ENCODE measurements around the gene POLN.
A peak's percentile ranks its signal among the peaks of the same experiment; 100 is the strongest.

The POLN gene

DNA sequence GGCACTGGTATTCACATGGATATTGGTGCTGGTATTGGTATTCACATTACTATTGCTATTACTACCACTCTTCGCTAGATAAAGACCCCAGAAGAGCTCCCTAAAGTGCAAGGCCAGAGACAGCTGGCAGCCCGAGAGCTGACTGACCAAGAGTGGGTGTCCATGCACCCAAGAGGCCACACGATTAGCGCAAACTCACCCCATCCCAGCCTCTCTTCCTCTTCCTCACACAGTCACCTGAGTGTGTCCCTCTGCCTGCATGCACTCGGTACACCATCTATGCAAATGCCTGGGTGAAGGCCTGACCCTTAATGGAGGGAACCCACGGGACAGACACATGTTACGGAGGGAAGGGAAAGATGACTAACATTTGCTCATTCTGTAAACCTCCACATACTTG lies 86.7 kb downstream of the POLN start:
- Histone ChIP-seq H3K27ac (no peak overlapping the region), H3K4me3 (no peak overlapping the region)
- TF ChIP-seq, protein P1, sequence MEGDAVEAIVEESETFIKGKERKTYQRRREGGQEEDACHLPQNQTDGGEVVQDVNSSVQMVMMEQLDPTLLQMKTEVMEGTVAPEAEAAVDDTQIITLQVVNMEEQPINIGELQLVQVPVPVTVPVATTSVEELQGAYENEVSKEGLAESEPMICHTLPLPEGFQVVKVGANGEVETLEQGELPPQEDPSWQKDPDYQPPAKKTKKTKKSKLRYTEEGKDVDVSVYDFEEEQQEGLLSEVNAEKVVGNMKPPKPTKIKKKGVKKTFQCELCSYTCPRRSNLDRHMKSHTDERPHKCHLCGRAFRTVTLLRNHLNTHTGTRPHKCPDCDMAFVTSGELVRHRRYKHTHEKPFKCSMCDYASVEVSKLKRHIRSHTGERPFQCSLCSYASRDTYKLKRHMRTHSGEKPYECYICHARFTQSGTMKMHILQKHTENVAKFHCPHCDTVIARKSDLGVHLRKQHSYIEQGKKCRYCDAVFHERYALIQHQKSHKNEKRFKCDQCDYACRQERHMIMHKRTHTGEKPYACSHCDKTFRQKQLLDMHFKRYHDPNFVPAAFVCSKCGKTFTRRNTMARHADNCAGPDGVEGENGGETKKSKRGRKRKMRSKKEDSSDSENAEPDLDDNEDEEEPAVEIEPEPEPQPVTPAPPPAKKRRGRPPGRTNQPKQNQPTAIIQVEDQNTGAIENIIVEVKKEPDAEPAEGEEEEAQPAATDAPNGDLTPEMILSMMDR (IDR thresholded peaks at IDR 0.05) = no peak
- no peak for DNase-seq (ENCODE audit: low spot score)

DNA sequence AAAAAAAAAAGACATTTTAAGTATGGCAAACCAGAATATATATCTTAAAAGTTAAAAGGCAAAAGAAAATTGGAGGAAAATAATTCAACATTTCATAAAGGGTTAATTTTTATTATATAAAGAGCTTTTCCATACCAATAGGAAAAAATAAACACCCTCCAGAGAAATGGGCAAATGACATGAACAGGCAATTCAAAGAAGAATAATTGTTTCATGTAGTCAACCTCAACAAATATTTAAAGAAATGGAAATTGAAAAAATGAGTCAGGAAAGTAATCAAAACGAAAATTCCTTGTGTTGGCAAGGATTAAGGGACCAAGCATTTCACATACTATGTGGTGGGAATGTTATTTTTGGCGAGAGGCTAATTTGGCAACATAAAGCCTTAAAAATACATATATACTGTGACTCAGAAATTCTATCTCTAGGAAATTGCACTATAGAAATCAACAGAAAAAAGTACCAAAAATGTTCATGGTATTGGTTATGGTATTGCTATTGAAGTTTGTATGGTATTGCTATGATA lies 87.6 kb downstream of the POLN start:
- TF ChIP-seq, protein P1 (IDR thresholded peaks at IDR 0.05) = no peak
- no peak for DNase-seq (ENCODE audit: low spot score)
- Histone ChIP-seq H3K4me3 (no peak overlapping the region), H3K27ac (no peak overlapping the region)

DNA sequence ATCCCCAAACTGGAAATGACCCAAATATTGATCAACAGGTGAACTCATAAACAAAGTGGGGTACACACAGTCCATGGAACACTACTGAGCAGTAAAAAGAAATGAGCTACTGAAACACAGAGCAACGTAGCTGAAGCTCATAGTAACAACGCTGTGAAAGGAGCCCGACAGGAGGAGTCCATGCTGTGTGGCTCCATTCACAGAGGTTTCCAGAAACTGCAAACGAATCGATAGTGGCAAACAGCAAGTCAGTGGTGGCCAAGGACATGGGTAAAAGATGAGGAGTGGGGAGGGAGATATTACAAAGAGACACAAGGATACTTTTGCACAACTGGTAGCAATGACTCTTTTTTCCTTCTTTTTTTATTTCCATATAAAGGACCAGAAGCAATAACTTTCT lies 90.4 kb downstream of the POLN start:
- Histone ChIP-seq H3K27ac (no peak overlapping the region), H3K4me3 (no peak overlapping the region)
- no peak for DNase-seq (ENCODE audit: low spot score)
- TF ChIP-seq, protein P1 (IDR thresholded peaks at IDR 0.05) = no peak

DNA sequence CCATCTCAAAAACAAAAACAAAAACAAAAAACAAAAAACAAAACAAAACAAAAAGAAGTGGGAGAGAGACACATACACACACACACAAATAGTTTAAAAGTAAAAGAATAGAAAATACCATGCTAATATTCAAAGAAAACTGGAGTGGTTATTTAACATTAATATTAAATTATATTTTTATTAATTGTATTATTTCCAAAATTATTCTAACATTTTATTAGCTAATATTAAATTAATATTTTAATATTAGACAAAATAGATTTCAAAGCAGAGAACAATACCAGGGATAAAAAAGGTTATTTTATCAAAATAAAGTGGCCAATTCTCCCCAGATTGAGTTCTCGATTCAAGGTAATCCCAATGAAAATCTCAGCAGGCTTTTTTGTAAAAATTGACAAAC lies 91.8 kb downstream of the POLN start:
- Histone ChIP-seq H3K4me3 (no peak overlapping the region), H3K27ac (no peak overlapping the region)
- TF ChIP-seq, protein P1 (IDR thresholded peaks at IDR 0.05) = no peak
- DNase-seq (ENCODE audit: low spot score) = no peak

DNA sequence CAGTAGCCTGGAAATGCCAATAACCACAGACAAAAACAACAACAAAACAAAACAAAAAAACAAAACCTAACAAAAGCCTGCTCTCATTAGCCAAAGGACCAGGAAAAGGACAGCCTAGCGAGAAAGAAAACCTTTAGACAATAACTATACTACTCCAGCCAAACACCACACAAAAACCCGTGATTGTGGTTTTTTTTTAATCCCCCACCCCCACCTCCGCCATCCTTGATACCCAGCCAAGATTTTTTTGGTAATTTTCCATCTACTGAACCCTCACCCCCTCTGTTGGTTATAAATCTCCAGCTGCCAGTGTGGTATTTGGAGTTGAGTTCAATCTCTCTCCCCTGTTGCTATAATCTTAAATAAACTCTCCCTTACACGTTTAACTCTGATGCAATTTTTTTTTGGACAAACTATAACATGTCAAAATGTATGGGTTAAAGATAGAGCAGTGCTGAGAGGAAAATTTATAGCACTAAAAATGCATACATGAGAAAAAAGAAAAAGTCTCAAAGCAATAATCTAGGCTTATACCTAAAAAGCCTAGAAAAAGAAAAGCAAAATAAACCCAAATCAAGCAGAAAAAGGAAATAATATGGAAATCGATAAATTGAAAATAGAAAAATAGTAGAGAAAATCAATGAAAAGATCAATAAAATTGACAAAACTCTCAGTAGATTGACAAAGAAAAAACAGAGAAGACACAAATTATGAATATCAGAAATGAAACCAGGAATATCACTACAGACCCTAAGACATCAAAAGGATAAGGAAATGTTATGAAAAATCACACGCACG lies 99.1 kb downstream of the POLN start:
- TF ChIP-seq, protein P1 (IDR thresholded peaks at IDR 0.05) = no peak
- no peak overlapping the region for H3K4me3 ChIP-seq
- H3K27ac ChIP-seq = no peak overlapping the region
- no peak for DNase-seq (ENCODE audit: low spot score)

DNA sequence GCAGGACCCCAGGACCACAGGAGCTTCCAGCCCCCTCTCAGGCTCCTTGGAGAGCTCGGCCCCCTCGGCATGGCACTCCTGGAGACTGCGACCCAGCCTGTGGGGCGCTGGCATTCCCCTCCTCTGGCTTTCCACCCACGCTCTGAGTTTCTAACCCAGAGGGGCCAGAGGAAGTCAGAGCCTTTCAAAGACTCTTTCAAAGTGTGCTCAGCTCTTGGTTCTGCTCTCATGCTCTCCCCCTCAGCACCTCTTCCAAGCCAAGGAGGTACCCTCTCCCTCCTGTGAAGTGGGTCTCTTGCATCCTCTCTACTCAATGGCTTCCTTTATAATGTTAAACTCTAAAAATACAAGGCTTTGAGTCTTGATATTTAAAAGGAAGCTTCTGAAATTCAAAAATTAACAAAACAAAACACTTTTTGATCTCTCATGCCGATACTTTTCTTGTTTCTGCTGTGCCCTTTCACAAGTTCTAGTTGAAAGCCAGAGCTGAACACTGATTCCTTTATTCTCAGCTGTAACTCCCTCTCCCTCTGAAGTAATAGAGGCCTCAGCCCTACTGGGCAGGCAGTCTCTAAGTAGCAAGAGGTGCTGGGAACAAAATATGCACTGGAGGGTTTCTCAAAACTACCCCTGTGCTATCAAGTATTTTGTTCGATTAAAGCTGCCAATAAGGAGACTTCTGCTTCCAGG lies 100.0 kb downstream of the POLN start:
- Histone ChIP-seq H3K4me3 (no peak overlapping the region), H3K27ac (peak overlapping the region in 1 of 2 donors; percentile 3)
- TF ChIP-seq, protein P1 (IDR thresholded peaks at IDR 0.05) = no peak
- DNase-seq (ENCODE audit: low spot score) = no peak
